Hepatocyte (in vitro differentiated cells): ENCODE data around the gene CDH18.

Experiments
- CTCF ChIP-seq: fragments of 200-600 bp; sonication (generic); IDR thresholded peaks from 2 replicates; pipeline ENCODE4 v1.5.1; 2016; ENCODE audit warnings: antibody characterized with exemption, mild to moderate bottlenecking; ENCODE audit not compliant: poor library complexity
- EZH2phosphoT487 ChIP-seq: fragments of 200-600 bp; sonication (generic); IDR thresholded peaks from one replicate; pipeline ENCODE4 v1.6.1; 2018; ENCODE audit warnings: antibody characterized with exemption, mild to moderate bottlenecking, low read depth, moderate library complexity; ENCODE audit not compliant: unreplicated experiment, severe bottlenecking

- TF ChIP-seq CTCF (no peak), EZH2phosphoT487 (no peak)
Measured at GRCh38 chr5:19713740-19714139, 274.3 kb downstream of the CDH18 start.
